ENCODE results near the gene RGPD4. TPM values are rescaled to one million over a fixed set of nuclear protein-coding genes. Genes with fewer than 3 reads are reported as not detected.
"Not testable (repeated sequence)": the region's sequence is repeated elsewhere in the genome, so short reads cannot be mapped to it uniquely, and the experiment has no call there.

RGPD4 gene
- under 1 TPM; 0.64 to 0.87 TPM for total RNA-seq

DNA sequence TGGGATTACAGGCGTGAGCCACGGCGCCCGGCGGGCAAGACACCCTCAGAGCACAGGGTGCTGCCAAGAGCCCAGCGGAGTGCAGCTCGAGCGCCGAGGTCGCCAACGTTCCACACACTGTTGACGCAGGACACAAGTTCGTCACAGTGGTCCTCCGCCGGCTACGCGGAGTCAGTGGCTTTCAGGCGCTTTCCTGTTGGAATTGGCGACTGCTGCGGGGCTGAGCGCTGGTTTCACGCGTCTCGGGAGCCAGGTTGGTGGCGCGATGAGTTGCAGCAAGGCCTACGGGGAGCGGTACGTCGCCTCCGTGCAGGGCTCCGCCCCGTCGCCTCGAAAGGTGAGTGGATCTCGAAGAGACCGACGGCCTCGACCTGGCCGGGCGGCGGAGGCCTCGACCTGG is at the start of gene RGPD4:
Gene RGPD4 (plus strand): TSS at position 144 of the 400 bp plus-strand sequence. CDS start 122 bp downstream, at position 266.
- H3K27me3 Mint-ChIP-seq, H3K36me3 Mint-ChIP-seq, DNase-seq, H3K27ac Mint-ChIP-seq, H3K4me3 Mint-ChIP-seq, H3K9me3 Mint-ChIP-seq, H3K4me1 Mint-ChIP-seq: not testable (repeated sequence)

DNA sequence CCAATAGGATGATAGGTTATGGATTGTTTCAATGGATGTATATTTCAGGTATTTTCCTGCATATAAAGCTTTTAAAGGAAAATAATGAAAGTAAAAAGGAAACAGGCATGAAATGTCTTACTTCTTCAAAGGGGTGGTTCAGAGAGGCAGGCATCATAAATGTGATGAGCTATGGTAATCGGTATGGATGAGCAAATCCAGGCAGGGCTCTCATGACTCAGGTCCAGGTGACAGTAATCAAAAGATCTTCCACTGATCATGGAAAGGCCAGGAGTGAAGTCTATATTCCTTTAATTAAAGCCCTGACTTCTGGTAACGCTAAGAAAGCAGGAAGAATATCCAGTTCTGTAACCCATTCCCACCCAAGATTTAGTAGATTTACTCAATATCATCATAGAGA is 48.7 kb upstream of the RGPD4 start:
- Mint-ChIP-seq H3K27ac (no peak overlapping the region), H3K9me3 (no peaks in the 10 kb centered on the region), H3K4me1 (no peaks in the 10 kb centered on the region), H3K27me3 (no peaks in the 10 kb centered on the region), H3K4me3 (no peak overlapping the region), H3K36me3 (no peaks in the 10 kb centered on the region)
- no peak for DNase-seq

DNA sequence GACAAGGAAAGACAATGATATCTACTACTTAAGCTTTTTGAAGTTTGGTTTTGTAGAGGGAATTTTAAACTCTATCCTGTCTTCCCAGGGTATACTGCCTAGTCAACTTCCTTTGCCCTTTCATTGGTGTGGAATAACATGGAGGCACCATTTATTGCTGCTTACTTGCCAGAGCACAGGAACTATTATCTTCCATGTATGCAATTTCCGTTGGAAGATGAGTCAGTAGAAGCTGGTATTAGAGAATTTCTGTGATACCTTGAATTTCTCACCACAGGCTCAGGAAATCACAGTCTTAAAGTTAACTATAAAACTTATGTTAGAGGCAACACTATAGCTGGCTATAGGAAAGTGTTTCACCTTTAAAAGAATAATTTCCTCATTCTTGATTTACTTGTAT is 40.9 kb upstream of the RGPD4 start:
- H3K27me3 Mint-ChIP-seq, result no peaks in the 10 kb centered on the region
- H3K9me3 Mint-ChIP-seq, result no peaks in the 10 kb centered on the region
- no peak overlapping the region for H3K27ac Mint-ChIP-seq
- DNase-seq, result no peak
- no peak overlapping the region for H3K4me3 Mint-ChIP-seq
- H3K4me1 Mint-ChIP-seq, result no peaks in the 10 kb centered on the region
- no peaks in the 10 kb centered on the region for H3K36me3 Mint-ChIP-seq

DNA sequence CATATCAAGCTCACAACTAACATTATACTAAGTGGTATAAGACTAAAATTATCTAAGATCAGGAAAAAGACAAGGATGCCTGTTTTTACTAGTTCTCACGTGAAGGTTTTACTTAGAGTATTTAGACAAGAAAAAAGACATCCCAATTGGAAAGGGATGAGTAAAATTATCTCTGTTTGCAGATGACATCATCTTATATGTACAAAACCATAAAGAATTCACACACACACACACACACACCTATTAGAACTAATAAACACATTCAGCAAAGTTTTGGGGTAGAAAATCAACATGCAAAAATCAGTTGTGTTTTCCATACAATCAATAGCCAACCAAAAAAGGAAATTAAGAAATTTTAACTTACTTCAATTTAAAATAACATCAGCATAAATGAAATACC is 35.9 kb upstream of the RGPD4 start:
- no peak for DNase-seq
- Mint-ChIP-seq H3K9me3 (peaks cover 1% of the 10 kb centered on the region), H3K4me1 (no peaks in the 10 kb centered on the region), H3K36me3 (no peaks in the 10 kb centered on the region), H3K27me3 (no peaks in the 10 kb centered on the region), H3K27ac (no peak overlapping the region), H3K4me3 (no peak overlapping the region)

DNA sequence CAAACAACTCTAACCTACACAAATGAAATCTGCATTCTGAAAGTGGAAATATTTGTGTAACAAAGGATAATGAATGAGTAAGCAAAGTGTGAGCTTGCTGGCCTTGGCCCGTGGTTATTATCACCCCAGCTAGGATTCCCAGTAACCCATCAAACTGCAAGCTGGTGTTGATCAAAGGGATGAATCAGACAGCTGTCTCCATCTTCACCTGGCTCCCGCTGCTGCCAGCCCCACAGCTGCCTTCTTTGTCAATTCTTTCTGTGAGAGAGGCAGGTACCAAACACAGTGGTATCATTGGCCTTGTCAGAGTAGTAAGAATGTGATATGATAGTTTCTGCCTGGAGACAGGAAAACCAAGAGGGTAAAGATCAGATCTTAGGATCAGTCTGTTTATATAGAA is 25.2 kb upstream of the RGPD4 start:
- Mint-ChIP-seq H3K36me3 (no peaks in the 10 kb centered on the region), H3K4me3 (no peak overlapping the region), H3K4me1 (no peaks in the 10 kb centered on the region), H3K27me3 (no peaks in the 10 kb centered on the region), H3K27ac (no peak overlapping the region), H3K9me3 (peaks cover under 1% of the 10 kb centered on the region)
- no peak for DNase-seq

DNA sequence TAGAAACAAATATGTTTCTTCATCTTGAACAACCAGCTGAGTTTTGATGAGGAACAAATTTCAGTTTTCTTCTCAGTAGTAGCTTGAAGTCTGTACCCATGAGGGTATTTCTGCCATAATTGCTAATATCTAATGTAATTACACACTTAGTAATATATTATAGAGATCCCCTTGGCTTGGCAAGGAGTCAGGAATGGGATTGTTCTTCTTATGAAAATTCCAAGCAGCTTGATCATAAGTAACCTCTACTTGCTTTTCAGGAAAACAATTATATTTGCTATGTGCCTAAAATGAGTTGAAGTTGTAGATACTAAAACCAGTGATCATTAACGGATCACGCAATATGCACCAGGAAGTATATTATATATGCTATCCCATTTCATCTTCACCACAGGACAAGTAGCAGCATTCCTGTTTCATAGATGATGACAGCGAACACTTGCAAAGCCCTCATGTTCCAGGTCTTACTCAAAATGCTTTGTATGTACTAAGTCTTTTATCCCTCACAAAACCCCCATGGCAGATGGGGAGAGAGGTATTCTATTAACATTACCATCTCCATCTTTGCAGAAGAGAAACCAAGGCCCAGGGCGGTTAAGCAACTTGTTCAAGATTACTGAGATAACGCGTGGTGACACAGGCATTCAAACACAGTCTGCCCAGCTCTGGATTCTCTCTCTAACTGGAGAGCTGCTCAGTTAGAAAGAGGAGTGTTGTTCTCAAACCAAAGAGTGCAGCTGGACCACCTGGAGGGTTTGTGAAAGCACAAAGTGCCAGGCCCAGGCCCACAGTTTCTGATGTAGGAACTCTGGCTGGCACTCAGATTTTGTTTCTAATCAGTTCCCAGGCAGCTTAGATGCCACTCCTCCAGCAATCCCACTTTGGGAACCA is 21.8 kb upstream of the RGPD4 start:
- Mint-ChIP-seq H3K36me3 (no peaks in the 10 kb centered on the region), H3K27ac (no peak overlapping the region), H3K4me1 (no peaks in the 10 kb centered on the region), H3K27me3 (no peaks in the 10 kb centered on the region), H3K9me3 (no peaks in the 10 kb centered on the region), H3K4me3 (no peak overlapping the region)
- DNase-seq, result no peak

DNA sequence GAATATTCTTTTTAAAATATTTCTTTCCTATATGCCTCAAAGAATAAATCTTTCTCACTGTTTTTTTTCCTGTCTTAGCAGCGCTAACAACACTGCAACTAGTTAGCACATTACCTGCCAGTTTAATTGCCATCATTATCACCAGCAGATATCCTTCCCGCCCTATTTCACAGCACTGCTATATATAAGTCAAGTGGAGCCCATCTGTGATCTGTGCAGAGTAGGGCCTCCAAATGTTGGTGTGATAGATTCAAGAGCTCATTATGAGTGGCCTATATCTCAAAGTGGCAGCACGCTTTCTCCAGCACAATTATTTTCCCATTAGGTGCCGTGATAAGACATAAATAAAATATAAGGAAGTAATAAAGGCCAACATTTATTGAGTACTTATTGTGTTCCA is 19.8 kb upstream of the RGPD4 start:
- no peak overlapping the region for H3K4me3 Mint-ChIP-seq
- no peaks in the 10 kb centered on the region for H3K9me3 Mint-ChIP-seq
- H3K36me3 Mint-ChIP-seq, result no peaks in the 10 kb centered on the region
- no peak overlapping the region for H3K27ac Mint-ChIP-seq
- no peaks in the 10 kb centered on the region for H3K4me1 Mint-ChIP-seq
- no peak for DNase-seq
- no peaks in the 10 kb centered on the region for H3K27me3 Mint-ChIP-seq

DNA sequence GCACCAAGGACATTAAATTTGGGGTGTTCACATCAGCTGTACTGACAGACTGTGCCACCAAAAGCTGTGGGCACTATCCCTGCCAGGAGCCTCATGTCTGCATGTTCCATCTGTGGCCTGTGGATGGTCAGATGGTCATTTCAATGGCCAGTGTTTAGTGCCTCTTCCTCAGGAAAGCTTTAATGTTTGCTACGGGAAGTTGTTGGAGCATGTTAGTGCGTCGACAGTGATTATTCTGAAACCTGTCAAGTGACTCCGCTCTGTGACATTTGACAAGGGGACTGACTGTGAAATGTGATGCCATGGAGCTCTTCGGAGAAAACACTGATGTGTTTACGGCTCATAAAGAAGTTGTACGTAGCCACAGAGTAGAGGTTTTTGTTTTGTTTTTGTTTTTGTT is 18.7 kb upstream of the RGPD4 start:
- no peaks in the 10 kb centered on the region for H3K4me1 Mint-ChIP-seq
- H3K27ac Mint-ChIP-seq, result no peak overlapping the region
- H3K9me3 Mint-ChIP-seq, result no peaks in the 10 kb centered on the region
- no peaks in the 10 kb centered on the region for H3K27me3 Mint-ChIP-seq
- no peak for DNase-seq
- H3K36me3 Mint-ChIP-seq, result no peaks in the 10 kb centered on the region
- H3K4me3 Mint-ChIP-seq, result no peak overlapping the region

DNA sequence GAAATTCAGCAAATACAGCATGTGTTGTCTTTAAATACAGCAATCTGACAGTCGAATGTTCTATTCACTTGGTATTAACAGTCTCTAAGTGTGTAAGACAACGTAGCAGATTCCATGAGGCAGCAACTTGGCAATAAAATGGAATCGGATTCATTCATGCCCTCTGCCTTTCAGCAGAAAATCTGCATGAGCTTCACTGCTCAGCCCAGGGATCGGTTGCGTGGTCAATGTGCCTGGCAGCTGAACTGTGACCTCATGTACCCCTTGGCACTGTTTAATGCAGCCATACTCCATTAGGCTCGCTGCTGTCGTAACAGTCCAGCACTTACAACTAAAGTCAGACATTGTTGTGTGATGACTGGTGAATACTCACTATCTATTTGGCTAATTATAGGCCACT is 17.7 kb upstream of the RGPD4 start:
- no peak overlapping the region for H3K27ac Mint-ChIP-seq
- DNase-seq, result no peak
- H3K27me3 Mint-ChIP-seq, result no peaks in the 10 kb centered on the region
- H3K9me3 Mint-ChIP-seq, result no peaks in the 10 kb centered on the region
- no peak overlapping the region for H3K4me3 Mint-ChIP-seq
- no peaks in the 10 kb centered on the region for H3K4me1 Mint-ChIP-seq
- no peaks in the 10 kb centered on the region for H3K36me3 Mint-ChIP-seq

DNA sequence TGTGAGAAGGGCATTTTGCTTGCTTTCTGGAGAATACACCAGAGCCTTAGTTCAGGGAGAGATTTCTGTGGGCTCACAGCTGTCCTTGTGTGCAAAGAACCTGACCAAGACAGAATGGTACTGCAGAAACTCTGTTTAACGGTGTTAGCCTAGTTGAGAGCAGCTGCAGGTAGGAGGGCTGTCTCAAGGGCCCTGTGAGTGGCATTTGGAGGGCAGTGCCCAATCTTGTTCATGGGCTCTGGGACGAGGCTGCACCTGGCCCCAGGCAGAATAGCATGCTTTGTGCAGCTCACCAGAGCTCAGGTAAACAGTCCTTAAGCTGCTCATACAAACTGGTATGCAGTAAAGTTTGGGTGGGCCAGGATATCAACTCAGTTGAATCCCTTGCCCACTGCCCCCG is 16.9 kb upstream of the RGPD4 start:
- H3K4me1 Mint-ChIP-seq, result no peaks in the 10 kb centered on the region
- no peaks in the 10 kb centered on the region for H3K9me3 Mint-ChIP-seq
- no peak overlapping the region for H3K27ac Mint-ChIP-seq
- H3K27me3 Mint-ChIP-seq, result no peaks in the 10 kb centered on the region
- no peak for DNase-seq
- no peaks in the 10 kb centered on the region for H3K36me3 Mint-ChIP-seq
- no peak overlapping the region for H3K4me3 Mint-ChIP-seq

DNA sequence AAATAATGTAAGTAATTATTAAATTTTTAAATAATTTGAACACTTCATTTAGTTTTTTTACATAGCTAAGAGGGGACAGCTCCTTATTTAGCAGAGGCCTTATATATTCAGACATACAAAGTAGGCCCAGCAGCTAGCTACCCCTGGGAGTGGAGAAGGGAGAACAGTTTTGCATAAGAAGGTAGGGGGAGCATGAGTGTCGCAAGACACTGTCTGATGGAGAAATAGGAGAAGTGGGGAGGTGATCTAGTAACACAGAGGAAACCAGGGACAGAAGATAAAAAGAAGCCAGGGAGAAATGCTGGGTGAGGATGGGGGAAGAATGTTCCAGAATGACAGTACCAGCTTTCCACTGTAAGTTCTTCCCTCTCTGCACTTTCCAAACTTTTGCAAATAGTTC is 16.0 kb upstream of the RGPD4 start:
- DNase-seq, result no peak
- Mint-ChIP-seq H3K27me3 (no peaks in the 10 kb centered on the region), H3K4me3 (no peak overlapping the region), H3K27ac (no peak overlapping the region), H3K4me1 (no peaks in the 10 kb centered on the region), H3K36me3 (no peaks in the 10 kb centered on the region), H3K9me3 (peaks cover 2% of the 10 kb centered on the region)

DNA sequence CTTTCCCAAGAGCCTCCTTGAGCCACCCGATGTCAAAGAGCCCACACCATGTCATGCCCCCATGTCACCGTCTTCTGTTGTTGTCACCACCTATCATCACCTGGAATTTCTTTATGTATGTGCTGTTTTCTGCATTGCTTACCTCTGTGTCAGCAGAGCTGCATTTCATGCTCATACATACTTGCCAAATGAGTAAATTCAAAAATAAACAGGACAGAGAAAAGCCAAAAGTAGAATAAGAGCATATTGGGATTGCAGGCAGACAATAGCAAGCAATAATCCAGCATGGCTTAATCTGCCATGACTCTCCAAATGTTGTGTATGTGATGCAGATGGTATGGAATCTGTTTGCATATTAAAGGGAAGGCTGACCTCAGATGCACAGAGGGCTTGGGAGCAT is 15.3 kb upstream of the RGPD4 start:
- Mint-ChIP-seq H3K4me1 (no peaks in the 10 kb centered on the region), H3K9me3 (peaks cover 2% of the 10 kb centered on the region), H3K36me3 (no peaks in the 10 kb centered on the region), H3K27ac (no peak overlapping the region), H3K4me3 (no peak overlapping the region), H3K27me3 (no peaks in the 10 kb centered on the region)
- DNase-seq, result no peak

DNA sequence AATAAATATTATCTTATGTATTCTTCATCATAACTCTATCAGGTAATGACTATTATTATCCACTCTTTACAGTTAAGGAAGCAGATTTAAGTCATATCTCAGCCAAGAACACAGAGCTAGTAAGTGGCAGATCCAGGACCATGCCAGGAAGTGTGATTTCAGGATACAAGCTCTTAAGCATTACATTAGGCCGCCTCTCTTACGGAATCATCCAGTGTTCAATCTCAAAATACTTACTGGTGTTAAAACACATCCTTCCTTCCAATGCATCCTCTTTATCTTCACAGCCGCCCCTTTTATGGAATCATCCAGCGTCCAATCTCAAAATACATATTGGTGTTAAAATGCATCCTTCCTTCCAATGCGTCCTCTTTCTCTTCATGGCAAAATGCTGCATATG is 14.7 kb upstream of the RGPD4 start:
- H3K27me3 Mint-ChIP-seq, result no peaks in the 10 kb centered on the region
- no peak overlapping the region for H3K4me3 Mint-ChIP-seq
- peaks cover 2% of the 10 kb centered on the region for H3K9me3 Mint-ChIP-seq
- H3K36me3 Mint-ChIP-seq, result no peaks in the 10 kb centered on the region
- no peak overlapping the region for H3K27ac Mint-ChIP-seq
- DNase-seq, result no peak
- no peaks in the 10 kb centered on the region for H3K4me1 Mint-ChIP-seq

DNA sequence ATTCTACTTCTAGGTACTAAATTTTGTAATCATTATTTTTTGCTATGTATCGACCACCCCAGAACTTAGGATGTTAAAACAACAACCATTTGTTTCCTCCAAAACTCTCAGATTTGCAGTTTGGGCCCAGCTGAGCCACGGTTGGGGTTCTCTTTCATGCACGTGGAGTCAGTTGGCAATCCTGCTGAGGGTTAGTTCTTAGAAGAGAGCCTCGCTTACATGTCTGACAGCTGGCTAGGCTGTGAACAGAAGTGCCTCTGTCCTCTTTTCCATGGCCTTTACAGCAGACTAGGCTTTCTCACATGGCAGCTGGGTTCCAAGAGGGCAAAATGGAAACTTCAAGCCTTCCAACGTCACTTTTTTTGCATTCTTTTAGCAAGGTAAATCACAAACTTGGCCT is 9.3 kb upstream of the RGPD4 start:
- H3K4me3 Mint-ChIP-seq, result no peak overlapping the region
- H3K9me3 Mint-ChIP-seq, result peaks cover 2% of the 10 kb centered on the region
- no peak overlapping the region for H3K27ac Mint-ChIP-seq
- H3K4me1 Mint-ChIP-seq, result no peaks in the 10 kb centered on the region
- H3K36me3 Mint-ChIP-seq, result no peaks in the 10 kb centered on the region
- no peak for DNase-seq
- no peaks in the 10 kb centered on the region for H3K27me3 Mint-ChIP-seq

DNA sequence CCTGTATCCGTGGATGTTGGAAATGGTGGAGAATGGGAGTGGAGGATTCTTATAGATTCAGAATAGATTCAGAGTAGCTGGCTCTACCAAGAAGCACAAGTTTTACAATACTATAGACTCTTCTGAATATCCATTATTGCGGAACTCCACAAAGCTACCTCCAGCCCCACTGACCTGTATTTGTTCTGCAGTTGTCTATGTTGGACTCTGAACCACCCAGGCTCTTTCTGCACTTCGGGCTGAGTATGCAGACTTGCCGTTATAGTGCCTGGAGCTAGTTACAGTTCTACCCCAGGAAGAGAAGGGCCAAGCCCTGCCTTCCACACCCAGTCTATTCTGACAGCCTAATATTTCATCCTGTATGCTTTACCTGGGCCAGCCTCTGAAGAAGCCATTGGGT is 4.4 kb upstream of the RGPD4 start:
- Mint-ChIP-seq H3K36me3 (no peaks in the 10 kb centered on the region), H3K27ac (no peak overlapping the region), H3K4me3 (no peak overlapping the region), H3K4me1 (no peaks in the 10 kb centered on the region), H3K27me3 (no peaks in the 10 kb centered on the region), H3K9me3 (no peaks in the 10 kb centered on the region)
- no peak for DNase-seq

DNA sequence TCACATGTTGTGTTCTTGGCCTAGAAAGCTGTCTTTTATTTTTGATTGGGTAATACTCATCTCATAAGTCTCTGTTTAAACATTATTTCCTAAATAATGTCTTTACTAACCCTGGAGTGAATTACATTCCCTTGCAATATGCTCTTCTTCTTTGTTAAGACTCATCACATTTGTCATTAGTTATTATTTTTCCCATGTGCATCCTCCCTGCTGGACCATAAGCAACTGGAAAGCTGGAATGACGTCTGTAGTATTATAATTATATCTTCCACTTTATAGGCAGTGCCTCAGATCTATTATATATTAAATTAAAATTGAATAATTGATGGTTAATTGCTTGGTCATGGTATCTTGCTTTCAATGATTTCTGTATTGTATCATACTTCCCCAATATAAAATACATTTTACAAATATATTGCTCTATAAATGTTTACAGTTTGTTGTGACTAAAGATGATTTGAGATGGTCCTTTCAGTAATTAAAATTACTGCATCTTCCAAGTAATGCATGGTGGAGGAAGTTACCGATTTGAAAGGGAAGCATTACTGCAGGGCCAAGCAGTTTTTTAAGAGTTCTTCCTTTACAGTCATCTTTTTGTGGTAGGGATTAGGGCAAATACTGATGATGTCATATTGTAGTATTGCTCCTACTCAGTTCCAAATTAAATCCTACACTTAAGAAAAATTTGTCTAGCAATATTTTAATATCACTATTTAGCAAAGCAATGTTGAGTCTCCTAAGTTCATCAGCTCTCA is 2.1 kb upstream of the RGPD4 start:
- no peak for DNase-seq
- no peak overlapping the region for H3K27ac Mint-ChIP-seq
- H3K4me1 Mint-ChIP-seq, result no peaks in the 10 kb centered on the region
- H3K27me3 Mint-ChIP-seq, result no peaks in the 10 kb centered on the region
- no peak overlapping the region for H3K4me3 Mint-ChIP-seq
- H3K36me3 Mint-ChIP-seq, result no peaks in the 10 kb centered on the region
- no peaks in the 10 kb centered on the region for H3K9me3 Mint-ChIP-seq
